ENCODE measurements around the gene IFIT2.

The IFIT2 gene

DNA sequence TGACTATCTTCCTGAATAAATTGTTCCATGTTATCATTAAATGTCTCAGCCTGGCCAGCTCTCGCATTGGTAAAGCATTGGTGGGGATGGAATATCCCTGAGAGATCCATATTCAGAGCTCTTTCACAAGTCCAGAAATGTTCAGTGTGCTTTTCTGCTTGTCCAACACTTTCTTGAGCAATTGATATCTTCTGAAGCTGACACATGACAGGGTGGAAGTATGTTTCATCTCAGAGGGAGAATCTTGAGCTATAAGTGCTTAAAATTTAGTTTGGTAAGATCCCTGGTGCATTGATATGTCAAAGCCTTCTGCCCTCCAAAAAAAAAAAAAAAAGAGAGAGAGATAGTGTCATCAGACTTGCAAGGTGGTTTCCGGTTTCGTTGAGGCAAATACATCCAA, 33.4 kb downstream of the IFIT2 start:
- TF ChIP-seq POLR2A (IDR thresholded peaks at IDR 0.05; ENCODE audit: extremely low read depth, insufficient read length) = no peak
- TF ChIP-seq, protein P1, sequence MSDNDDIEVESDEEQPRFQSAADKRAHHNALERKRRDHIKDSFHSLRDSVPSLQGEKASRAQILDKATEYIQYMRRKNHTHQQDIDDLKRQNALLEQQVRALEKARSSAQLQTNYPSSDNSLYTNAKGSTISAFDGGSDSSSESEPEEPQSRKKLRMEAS (IDR thresholded peaks at IDR 0.05; ENCODE audit: low read depth, low read length) = no peak
- no peak for TF ChIP-seq MYC (IDR thresholded peaks at IDR 0.05; ENCODE audit: low read depth, low read length)
- TF ChIP-seq, protein P2, sequence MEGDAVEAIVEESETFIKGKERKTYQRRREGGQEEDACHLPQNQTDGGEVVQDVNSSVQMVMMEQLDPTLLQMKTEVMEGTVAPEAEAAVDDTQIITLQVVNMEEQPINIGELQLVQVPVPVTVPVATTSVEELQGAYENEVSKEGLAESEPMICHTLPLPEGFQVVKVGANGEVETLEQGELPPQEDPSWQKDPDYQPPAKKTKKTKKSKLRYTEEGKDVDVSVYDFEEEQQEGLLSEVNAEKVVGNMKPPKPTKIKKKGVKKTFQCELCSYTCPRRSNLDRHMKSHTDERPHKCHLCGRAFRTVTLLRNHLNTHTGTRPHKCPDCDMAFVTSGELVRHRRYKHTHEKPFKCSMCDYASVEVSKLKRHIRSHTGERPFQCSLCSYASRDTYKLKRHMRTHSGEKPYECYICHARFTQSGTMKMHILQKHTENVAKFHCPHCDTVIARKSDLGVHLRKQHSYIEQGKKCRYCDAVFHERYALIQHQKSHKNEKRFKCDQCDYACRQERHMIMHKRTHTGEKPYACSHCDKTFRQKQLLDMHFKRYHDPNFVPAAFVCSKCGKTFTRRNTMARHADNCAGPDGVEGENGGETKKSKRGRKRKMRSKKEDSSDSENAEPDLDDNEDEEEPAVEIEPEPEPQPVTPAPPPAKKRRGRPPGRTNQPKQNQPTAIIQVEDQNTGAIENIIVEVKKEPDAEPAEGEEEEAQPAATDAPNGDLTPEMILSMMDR (IDR thresholded peaks at IDR 0.05; ENCODE audit: low read depth, low read length) = no peak
- H3K4me3 ChIP-seq (ENCODE audit: low read depth, low read length) = no peak overlapping the region
- DNase-seq (ENCODE audit: low read depth) = no peak

DNA sequence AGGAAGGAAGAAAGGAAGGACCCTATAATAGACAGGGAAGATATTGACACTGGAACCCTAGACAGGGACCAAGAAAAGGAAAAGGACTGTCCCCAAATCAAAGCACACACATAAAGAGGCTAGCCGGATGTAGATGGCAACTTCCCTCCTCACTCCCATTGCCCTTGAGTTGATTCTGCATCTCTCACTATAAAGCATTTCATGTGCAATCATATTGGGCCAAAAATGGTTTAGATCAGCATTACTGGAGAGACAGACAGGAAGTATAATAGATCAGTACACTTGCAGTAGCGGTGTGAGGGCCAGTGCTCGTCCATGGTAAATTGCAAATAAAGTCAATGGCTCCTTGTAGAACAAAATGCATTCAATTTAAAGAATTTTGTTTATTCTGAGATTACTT, 34.4 kb downstream of the IFIT2 start:
- TF ChIP-seq, protein P2 (IDR thresholded peaks at IDR 0.05; ENCODE audit: low read depth, low read length) = no peak
- no peak for TF ChIP-seq MYC (IDR thresholded peaks at IDR 0.05; ENCODE audit: low read depth, low read length)
- no peak for TF ChIP-seq POLR2A (IDR thresholded peaks at IDR 0.05; ENCODE audit: extremely low read depth, insufficient read length)
- TF ChIP-seq, protein P1 (IDR thresholded peaks at IDR 0.05; ENCODE audit: low read depth, low read length) = no peak
- no peak for DNase-seq (ENCODE audit: low read depth)

DNA sequence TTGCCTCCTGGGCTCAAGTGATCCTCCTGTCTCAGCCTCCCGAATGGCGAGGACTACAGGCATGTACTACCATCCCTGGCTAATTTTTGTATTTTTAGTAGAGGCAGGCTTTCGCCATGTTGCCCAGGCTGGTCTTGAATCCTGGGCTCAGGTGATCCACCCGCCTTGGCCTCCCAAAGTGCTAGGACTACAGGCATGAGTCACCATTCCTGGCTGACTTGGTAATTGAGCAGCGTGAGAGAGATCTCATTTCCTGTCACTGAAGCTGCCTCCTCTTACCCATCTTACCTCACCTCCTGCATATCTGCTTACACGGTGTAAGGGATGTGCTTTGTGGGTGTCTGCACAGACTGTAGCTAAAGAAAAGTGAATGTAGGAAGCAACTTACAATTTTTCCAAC, 35.6 kb downstream of the IFIT2 start:
- no peak for DNase-seq (ENCODE audit: low read depth)

More for the DNA sequence above, 34.4 kb downstream of the IFIT2 start:
- H3K4me3 ChIP-seq (ENCODE audit: low read depth, low read length) = no peak overlapping the region

DNA sequence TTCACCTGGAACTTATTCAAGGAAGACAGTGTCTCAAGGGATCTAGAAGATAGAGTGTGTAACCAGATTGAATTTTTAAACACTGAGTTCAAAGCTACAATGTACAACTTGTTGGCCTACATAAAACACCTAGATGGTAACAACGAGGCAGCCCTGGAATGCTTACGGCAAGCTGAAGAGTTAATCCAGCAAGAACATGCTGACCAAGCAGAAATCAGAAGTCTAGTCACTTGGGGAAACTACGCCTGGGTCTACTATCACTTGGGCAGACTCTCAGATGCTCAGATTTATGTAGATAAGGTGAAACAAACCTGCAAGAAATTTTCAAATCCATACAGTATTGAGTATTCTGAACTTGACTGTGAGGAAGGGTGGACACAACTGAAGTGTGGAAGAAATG, 36.9 kb downstream of the IFIT2 start:
- H3K4me3 ChIP-seq (ENCODE audit: low read depth, low read length) = no peak overlapping the region
- TF ChIP-seq MYC (IDR thresholded peaks at IDR 0.05; ENCODE audit: low read depth, low read length) (no peak), POLR2A (IDR thresholded peaks at IDR 0.05; ENCODE audit: extremely low read depth, insufficient read length) (no peak)
- TF ChIP-seq, protein P2 (IDR thresholded peaks at IDR 0.05; ENCODE audit: low read depth, low read length) = no peak
- TF ChIP-seq, protein P1 (IDR thresholded peaks at IDR 0.05; ENCODE audit: low read depth, low read length) = no peak
- DNase-seq (ENCODE audit: low read depth) = no peak

More for the DNA sequence above, 35.6 kb downstream of the IFIT2 start:
- TF ChIP-seq, protein P2 (IDR thresholded peaks at IDR 0.05; ENCODE audit: low read depth, low read length) = no peak
- TF ChIP-seq MYC (IDR thresholded peaks at IDR 0.05; ENCODE audit: low read depth, low read length) = no peak
- no peak for TF ChIP-seq POLR2A (IDR thresholded peaks at IDR 0.05; ENCODE audit: extremely low read depth, insufficient read length)
- TF ChIP-seq, protein P1 (IDR thresholded peaks at IDR 0.05; ENCODE audit: low read depth, low read length) = no peak
- H3K4me3 ChIP-seq (ENCODE audit: low read depth, low read length) = no peak overlapping the region

DNA sequence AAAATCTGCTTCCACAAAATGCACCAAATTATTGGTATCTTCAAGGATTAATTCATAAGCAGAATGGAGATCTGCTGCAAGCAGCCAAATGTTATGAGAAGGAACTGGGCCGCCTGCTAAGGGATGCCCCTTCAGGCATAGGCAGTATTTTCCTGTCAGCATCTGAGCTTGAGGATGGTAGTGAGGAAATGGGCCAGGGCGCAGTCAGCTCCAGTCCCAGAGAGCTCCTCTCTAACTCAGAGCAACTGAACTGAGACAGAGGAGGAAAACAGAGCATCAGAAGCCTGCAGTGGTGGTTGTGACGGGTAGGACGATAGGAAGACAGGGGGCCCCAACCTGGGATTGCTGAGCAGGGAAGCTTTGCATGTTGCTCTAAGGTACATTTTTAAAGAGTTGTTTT, 38.0 kb downstream of the IFIT2 start:
- no peak for TF ChIP-seq POLR2A (IDR thresholded peaks at IDR 0.05; ENCODE audit: extremely low read depth, insufficient read length)
- TF ChIP-seq, protein P1 (IDR thresholded peaks at IDR 0.05; ENCODE audit: low read depth, low read length) = no peak
- TF ChIP-seq, protein P2 (IDR thresholded peaks at IDR 0.05; ENCODE audit: low read depth, low read length) = no peak
- TF ChIP-seq MYC (IDR thresholded peaks at IDR 0.05; ENCODE audit: low read depth, low read length) = no peak

More for the DNA sequence above, 38.0 kb downstream of the IFIT2 start:
- no peak overlapping the region for H3K4me3 ChIP-seq (ENCODE audit: low read depth, low read length)
- DNase-seq (ENCODE audit: low read depth) = no peak

Measured in NB4 (cell line).